ENCODE results near the gene CBFB. TPM values are rescaled to one million over a fixed set of nuclear protein-coding genes. Genes with fewer than 3 reads are reported as not detected.

The CBFB gene
- total and polyA plus RNA-seq, 2 of the 13 experiments (the other 11 are each of a cell fraction or from before 2014, with no cell fraction given), result 22.1 to 70.8 TPM

DNA sequence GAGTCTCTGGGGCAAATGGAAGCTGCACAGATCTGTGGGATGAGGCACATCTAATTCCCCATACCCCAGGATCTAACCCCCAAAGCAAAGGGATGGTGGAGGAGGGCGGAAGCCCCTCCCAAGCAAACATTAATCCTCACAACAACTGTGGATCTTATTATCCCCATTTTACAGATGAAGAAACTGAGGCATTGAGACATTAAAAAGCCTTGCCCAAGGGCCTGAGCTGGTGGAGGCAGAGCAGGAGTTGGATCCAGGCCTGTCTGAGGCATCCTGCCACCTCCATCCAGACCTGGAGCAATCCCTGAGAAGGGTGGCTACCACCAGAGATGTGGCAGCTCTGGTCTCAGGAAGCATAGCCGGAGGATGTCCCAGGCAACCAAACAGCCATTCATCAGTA, 17.7 kb upstream of the CBFB start:
- FAIRE-seq (no peak), ATAC-seq (no peak), DNase-seq (ENCODE audit: low spot score) (no peak)
- H3K4me2 ChIP-seq (ENCODE audit: low read depth, low read length), result no peak overlapping the region
- H3K4me3 ChIP-seq (replicated peaks in 1 of 3; ENCODE audit: insufficient read depth in 1 of 3, low read depth in 2 of 3, low read length in 3 of 3), result no peak overlapping the region
- no peak overlapping the region for H3K27ac ChIP-seq (ENCODE audit: extremely low read length, insufficient read depth, low read length)
- H3K9ac ChIP-seq (ENCODE audit: insufficient read depth, low read depth, low read length), result no peak overlapping the region
- peaks cover 58% of the 10 kb centered on the region for H3K4me1 ChIP-seq (ENCODE audit: insufficient read depth, low read length)
- H4K20me1 ChIP-seq (ENCODE audit: insufficient read depth, low read length), result no peaks in the 10 kb centered on the region
- 60% methylated on average over 2 of the region's 2 CpGs for WGBS (ENCODE audit: low lambda C conversion rate)
- CTCF ChIA-PET (ENCODE audit: low intra/inter-chr PET ratio, low total read pairs), result interaction anchor here (1.4 kb wide), 1 partner anchor 33 kb away, joined by 3 read pairs; no protein-coding TSS in a partner anchor
- H3K36me3 ChIP-seq (replicated peaks in 1 of 2; ENCODE audit: control insufficient read depth in 1 of 2, insufficient read depth in 2 of 2, low read length in 2 of 2), result no peaks in the 10 kb centered on the region
- H3K9me3 ChIP-seq (ENCODE audit: low read length), result no peaks in the 10 kb centered on the region
- no peaks in the 10 kb centered on the region for H3K79me2 ChIP-seq (ENCODE audit: insufficient read depth, low read length)
- POLR2A ChIA-PET, result no interaction called here
- intact Hi-C loops (cut with micrococcal nuclease; ENCODE audit: unreplicated experiment) (loop anchor here (10.0 kb wide), 1 partner anchor 56 kb away; no protein-coding TSS in a partner anchor), in situ Hi-C loops (cut with HindIII; ENCODE audit: extremely low pct_ligation_motif_present, low pct_unique_long_range_greater_than_20kb) (loop anchor here (5.0 kb wide), 1 partner anchor 34 kb away; no protein-coding TSS in a partner anchor)
- H3K27me3 ChIP-seq (ENCODE audit: control insufficient read depth in 1 of 2, insufficient read depth in 2 of 2, low read length in 2 of 2), result peaks cover 7 to 53% of the 10 kb centered on the region in 2 experiments
- TF ChIP-seq ZNF629 (CRISPR knock-in tag; conservative IDR thresholded peaks at IDR 0.05), result peak; percentile 84
- TF ChIP-seq, protein P1, sequence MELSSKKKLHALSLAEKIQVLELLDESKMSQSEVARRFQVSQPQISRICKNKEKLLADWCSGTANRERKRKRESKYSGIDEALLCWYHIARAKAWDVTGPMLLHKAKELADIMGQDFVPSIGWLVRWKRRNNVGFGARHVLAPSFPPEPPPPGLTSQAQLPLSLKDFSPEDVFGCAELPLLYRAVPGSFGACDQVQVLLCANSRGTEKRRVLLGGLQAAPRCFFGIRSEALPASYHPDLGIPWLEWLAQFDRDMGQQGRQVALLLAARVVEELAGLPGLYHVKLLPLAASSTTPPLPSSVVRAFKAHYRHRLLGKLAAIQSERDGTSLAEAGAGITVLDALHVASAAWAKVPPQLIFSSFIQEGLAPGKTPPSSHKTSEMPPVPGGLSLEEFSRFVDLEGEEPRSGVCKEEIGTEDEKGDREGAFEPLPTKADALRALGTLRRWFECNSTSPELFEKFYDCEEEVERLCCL (CRISPR knock-in tag; IDR thresholded peaks at IDR 0.05; ENCODE audit: borderline replicate concordance), result no peak
- 0 out of 2 replicates have a peak, but pooled peaks have one; percentile 37 for TF ChIP-seq ZMYM3 (CRISPR knock-in tag; IDR thresholded peaks at IDR 0.05)
- no peak overlapping the region for H2AFZ ChIP-seq (ENCODE audit: low read length)
- BruUV-seq (replicated peaks), result no TSS peak

DNA sequence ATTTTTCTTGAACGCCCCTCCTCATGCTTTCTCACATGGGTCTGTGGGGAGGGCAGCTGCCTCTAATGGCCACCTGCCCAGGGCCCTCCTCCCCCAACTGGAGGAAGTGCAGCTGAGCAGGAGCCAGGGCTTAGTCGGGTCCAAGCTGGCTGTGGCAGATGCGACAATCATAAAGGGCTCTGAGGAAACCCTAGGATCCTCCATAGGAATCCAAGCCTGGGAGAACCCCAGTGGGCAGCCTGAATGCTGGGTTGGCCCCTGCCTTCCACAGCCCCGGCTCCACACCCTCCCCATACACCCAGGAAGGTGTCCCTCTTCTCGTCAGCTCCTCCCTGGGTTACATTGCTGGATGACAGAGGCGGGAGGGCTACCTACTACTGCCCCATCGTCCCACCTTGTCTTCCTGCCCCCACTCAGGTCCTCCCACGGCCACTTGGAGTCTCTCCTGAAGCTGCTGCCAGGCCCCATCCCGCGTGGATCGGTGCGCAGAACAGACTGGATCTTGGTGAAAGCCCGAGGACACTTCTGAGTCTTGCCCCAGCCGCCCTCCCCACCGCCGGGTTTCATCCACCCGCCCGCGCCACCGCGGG, 15.6 kb upstream of the CBFB start:
- ChIA-PET CTCF (ENCODE audit: low intra/inter-chr PET ratio, low total read pairs) (interaction anchor here (1.0 to 1.6 kb wide), 2 partner anchors 60 to 142 kb away, joined by 3 to 5 read pairs; no protein-coding TSS in a partner anchor), POLR2A (interaction anchor here (0.6 to 1.7 kb wide), 4 partner anchors 14 to 142 kb away, joined by 3 to 6 read pairs (median 4); no protein-coding TSS in a partner anchor)
- no peak; the same call in 2 of the 3 replicates for ATAC-seq
- no peaks in the 10 kb centered on the region for H4K20me1 ChIP-seq (ENCODE audit: insufficient read depth, low read length)
- FAIRE-seq, result no peak
- H3K27me3 ChIP-seq (ENCODE audit: control insufficient read depth in 1 of 2, insufficient read depth in 2 of 2, low read length in 2 of 2), result peaks cover 7 to 40% of the 10 kb centered on the region in 2 experiments
- H2AFZ ChIP-seq (ENCODE audit: low read length), result no peak overlapping the region
- H3K9ac ChIP-seq (ENCODE audit: insufficient read depth, low read depth, low read length), result peak overlapping the region; percentile 48; the same call in 1 of the 2 replicates
- H3K27ac ChIP-seq (ENCODE audit: extremely low read length, insufficient read depth, low read length), result no peak overlapping the region
- H3K4me1 ChIP-seq (ENCODE audit: insufficient read depth, low read length), result peaks cover 47% of the 10 kb centered on the region
- BruUV-seq (replicated peaks), result no TSS peak
- peak overlapping the region; percentile 57 to 82 (median 61) for H3K4me3 ChIP-seq (replicated peaks in 1 of 3; ENCODE audit: insufficient read depth in 1 of 3, low read depth in 2 of 3, low read length in 3 of 3)
- intact Hi-C loops (cut with micrococcal nuclease; ENCODE audit: unreplicated experiment), result loop anchor here (1.0 to 10.0 kb wide), 2 partner anchors 36 to 59 kb away; no protein-coding TSS in a partner anchor
- H3K36me3 ChIP-seq (replicated peaks in 1 of 2; ENCODE audit: control insufficient read depth in 1 of 2, insufficient read depth in 2 of 2, low read length in 2 of 2), result no peaks in the 10 kb centered on the region
- no peak for DNase-seq (ENCODE audit: low spot score)
- 9% methylated on average over 18 of the region's 21 CpGs for WGBS (ENCODE audit: low lambda C conversion rate)
- H3K9me3 ChIP-seq (ENCODE audit: low read length), result no peaks in the 10 kb centered on the region
- peak overlapping the region; percentile 94 for H3K4me2 ChIP-seq (ENCODE audit: low read depth, low read length)
- in situ Hi-C loops (cut with HindIII; ENCODE audit: extremely low pct_ligation_motif_present, low pct_unique_long_range_greater_than_20kb), result loop anchor here (5.0 kb wide), 1 partner anchor 36 kb away; no protein-coding TSS in a partner anchor
- H3K79me2 ChIP-seq (ENCODE audit: insufficient read depth, low read length), result no peaks in the 10 kb centered on the region
- TF ChIP-seq ZMYM3 (CRISPR knock-in tag; IDR thresholded peaks at IDR 0.05) (no peak), ARID2 (CRISPR knock-in tag; IDR thresholded peaks at IDR 0.05; ENCODE audit: borderline replicate concordance) (0 out of 2 replicates have a peak, but pooled peaks have one; percentile 37), CCDC6 (CRISPR knock-in tag; IDR thresholded peaks at IDR 0.05) (0 out of 2 replicates have a peak, but pooled peaks have one; percentile 25)
- TF ChIP-seq, protein P2, sequence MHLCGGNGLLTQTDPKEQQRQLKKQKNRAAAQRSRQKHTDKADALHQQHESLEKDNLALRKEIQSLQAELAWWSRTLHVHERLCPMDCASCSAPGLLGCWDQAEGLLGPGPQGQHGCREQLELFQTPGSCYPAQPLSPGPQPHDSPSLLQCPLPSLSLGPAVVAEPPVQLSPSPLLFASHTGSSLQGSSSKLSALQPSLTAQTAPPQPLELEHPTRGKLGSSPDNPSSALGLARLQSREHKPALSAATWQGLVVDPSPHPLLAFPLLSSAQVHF (CRISPR knock-in tag; IDR thresholded peaks at IDR 0.05), result no peak
- TF ChIP-seq, protein P3, sequence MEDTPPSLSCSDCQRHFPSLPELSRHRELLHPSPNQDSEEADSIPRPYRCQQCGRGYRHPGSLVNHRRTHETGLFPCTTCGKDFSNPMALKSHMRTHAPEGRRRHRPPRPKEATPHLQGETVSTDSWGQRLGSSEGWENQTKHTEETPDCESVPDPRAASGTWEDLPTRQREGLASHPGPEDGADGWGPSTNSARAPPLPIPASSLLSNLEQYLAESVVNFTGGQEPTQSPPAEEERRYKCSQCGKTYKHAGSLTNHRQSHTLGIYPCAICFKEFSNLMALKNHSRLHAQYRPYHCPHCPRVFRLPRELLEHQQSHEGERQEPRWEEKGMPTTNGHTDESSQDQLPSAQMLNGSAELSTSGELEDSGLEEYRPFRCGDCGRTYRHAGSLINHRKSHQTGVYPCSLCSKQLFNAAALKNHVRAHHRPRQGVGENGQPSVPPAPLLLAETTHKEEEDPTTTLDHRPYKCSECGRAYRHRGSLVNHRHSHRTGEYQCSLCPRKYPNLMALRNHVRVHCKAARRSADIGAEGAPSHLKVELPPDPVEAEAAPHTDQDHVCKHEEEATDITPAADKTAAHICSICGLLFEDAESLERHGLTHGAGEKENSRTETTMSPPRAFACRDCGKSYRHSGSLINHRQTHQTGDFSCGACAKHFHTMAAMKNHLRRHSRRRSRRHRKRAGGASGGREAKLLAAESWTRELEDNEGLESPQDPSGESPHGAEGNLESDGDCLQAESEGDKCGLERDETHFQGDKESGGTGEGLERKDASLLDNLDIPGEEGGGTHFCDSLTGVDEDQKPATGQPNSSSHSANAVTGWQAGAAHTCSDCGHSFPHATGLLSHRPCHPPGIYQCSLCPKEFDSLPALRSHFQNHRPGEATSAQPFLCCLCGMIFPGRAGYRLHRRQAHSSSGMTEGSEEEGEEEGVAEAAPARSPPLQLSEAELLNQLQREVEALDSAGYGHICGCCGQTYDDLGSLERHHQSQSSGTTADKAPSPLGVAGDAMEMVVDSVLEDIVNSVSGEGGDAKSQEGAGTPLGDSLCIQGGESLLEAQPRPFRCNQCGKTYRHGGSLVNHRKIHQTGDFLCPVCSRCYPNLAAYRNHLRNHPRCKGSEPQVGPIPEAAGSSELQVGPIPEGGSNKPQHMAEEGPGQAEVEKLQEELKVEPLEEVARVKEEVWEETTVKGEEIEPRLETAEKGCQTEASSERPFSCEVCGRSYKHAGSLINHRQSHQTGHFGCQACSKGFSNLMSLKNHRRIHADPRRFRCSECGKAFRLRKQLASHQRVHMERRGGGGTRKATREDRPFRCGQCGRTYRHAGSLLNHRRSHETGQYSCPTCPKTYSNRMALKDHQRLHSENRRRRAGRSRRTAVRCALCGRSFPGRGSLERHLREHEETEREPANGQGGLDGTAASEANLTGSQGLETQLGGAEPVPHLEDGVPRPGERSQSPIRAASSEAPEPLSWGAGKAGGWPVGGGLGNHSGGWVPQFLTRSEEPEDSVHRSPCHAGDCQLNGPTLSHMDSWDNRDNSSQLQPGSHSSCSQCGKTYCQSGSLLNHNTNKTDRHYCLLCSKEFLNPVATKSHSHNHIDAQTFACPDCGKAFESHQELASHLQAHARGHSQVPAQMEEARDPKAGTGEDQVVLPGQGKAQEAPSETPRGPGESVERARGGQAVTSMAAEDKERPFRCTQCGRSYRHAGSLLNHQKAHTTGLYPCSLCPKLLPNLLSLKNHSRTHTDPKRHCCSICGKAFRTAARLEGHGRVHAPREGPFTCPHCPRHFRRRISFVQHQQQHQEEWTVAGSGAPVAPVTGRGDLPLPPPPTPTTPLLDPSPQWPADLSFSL (CRISPR knock-in tag; IDR thresholded peaks at IDR 0.05), result no peak
